Thoracic aorta (tissue), 2 donors: ENCODE data around the gene CLIP4. TPM values are rescaled to one million over a fixed set of nuclear protein-coding genes. Genes with fewer than 3 reads are reported as not detected.

Experiments
- ATAC-seq: fragments of 150-250 bp; one replicate; pipeline ENCODE4 v1.8.0; 2017; ENCODE audit warnings: low read depth; ENCODE audit not compliant: insufficient number of reproducible peaks, low FRiP score
- DNase-seq: peaks from one replicate; pipeline ENCODE4 v3.0.0-alpha.2; 2020; ENCODE audit warnings: low spot score
- H3K27ac ChIP-seq, 2 donors: fragments of 200-600 bp; sonication (generic); 1 replicate in 1 of 2; 2 replicates in 1 of 2; pipeline ENCODE4 v1.5.1; 2016; ENCODE audit warnings: mild to moderate bottlenecking in 2 of 2, moderate library complexity in 2 of 2
- H3K27me3 ChIP-seq: fragments of 200-600 bp; sonication (generic); replicated peaks from 2 replicates; pipeline ENCODE4 v1.6.0; 2016; ENCODE audit warnings: mild to moderate bottlenecking; ENCODE audit not compliant: insufficient read depth
- H3K36me3 ChIP-seq: fragments of 200-600 bp; sonication (generic); one replicate; pipeline ENCODE4 v1.5.1; 2016
- H3K4me1 ChIP-seq, 2 donors: fragments of 200-600 bp; sonication (generic); 1 replicate in 1 of 2; 2 replicates in 1 of 2; pipeline versions ENCODE4 v1.5.1 to v1.6.0; 2016; ENCODE audit warnings: low read depth in 2 of 2, mild to moderate bottlenecking in 1 of 2; ENCODE audit not compliant: control insufficient read depth in 1 of 2
- H3K4me3 ChIP-seq: fragments of 200-600 bp; sonication (generic); 2 replicates; pipeline ENCODE4 v1.5.1; 2016; ENCODE audit warnings: mild to moderate bottlenecking
- H3K9me3 ChIP-seq: fragments of 200-600 bp; sonication (generic); 2 replicates; pipeline ENCODE4 v1.5.1; 2016
- total RNA-seq, 2 donors: library from RNA; depleted of rRNA; stranded (reverse); fragments of >200 nt; gene quantifications; one replicate each; pipeline versions ENCODE4 v1.1.0 to v1.2.3, GENCODE V29; 2016
- TF ChIP-seq, protein P1 (sequence below): fragments of 200-600 bp; sonication (generic); IDR thresholded peaks from one replicate; pipeline ENCODE4 v1.5.1; 2019; ENCODE audit warnings: antibody characterized with exemption

CLIP4 gene
- total RNA-seq, 2 donors from 2014 or later = 31.3 to 54.0 TPM

DNA sequence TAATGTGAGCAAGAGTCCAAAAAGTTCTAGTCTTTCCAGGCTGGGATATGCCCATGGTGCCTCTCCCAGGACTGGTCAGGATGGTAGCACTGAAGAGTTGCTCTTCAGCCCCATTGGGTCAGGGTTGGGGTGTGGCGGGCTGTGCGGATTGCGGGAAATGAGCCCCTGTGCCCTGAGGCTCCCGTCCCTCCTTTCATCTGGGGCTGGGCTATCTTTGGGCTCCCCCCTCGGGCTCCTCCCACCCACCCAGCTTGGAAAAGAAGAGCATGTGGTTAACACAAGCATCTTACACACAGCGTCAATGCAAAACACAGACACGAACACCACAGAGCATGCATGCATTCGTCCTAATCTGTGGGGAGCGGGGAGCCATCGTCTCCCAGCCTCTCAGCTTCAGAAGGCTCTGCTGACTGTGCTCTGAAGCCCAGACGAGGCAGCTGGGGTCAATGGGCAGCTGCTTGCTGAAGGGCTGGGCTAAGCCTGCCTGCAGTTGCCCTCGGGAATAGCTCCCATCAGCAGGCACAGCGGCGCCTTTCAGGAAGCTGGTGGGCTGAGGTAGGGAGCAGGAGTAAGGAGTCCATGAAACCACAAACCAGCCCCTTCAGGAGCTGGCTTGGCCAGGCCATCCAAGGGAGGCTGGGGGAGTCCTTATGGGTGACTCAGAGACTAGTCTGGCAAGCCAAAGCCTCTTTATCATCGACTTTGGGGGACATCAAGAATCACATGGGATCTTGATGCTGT is 112.9 kb downstream of the CLIP4 start:
- no peaks in the 10 kb centered on the region for H3K27me3 ChIP-seq
- ATAC-seq (no peak), DNase-seq (no peak)
- no peaks in the 10 kb centered on the region for H3K9me3 ChIP-seq
- H3K27ac ChIP-seq = no peak overlapping the region
- no peaks in the 10 kb centered on the region for H3K36me3 ChIP-seq
- no peaks in the 10 kb centered on the region for H3K4me1 ChIP-seq
- no peak overlapping the region for H3K4me3 ChIP-seq
- TF ChIP-seq, protein P1, sequence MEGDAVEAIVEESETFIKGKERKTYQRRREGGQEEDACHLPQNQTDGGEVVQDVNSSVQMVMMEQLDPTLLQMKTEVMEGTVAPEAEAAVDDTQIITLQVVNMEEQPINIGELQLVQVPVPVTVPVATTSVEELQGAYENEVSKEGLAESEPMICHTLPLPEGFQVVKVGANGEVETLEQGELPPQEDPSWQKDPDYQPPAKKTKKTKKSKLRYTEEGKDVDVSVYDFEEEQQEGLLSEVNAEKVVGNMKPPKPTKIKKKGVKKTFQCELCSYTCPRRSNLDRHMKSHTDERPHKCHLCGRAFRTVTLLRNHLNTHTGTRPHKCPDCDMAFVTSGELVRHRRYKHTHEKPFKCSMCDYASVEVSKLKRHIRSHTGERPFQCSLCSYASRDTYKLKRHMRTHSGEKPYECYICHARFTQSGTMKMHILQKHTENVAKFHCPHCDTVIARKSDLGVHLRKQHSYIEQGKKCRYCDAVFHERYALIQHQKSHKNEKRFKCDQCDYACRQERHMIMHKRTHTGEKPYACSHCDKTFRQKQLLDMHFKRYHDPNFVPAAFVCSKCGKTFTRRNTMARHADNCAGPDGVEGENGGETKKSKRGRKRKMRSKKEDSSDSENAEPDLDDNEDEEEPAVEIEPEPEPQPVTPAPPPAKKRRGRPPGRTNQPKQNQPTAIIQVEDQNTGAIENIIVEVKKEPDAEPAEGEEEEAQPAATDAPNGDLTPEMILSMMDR = no peak

DNA sequence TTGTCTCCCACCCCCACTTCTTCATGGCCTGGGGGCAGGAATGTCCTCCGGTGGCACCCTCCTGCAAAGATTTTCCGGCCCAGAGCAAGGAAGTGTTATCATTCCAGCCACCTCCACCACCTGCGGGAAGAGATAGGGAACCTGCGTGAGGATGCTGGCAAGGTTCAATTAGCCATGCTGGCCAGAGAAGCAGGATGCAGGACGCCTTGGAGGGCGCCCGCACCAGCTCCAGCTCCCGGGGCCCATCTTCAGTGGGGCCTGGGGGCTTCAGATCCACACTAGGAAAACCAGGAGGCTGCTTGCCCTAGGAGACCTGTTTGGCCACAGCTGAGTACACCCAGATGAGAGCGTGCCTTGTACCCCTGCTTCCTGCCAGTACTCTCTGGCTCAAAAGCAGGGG is 113.7 kb downstream of the CLIP4 start:
- Histone ChIP-seq H3K27ac (no peak overlapping the region), H3K27me3 (no peaks in the 10 kb centered on the region), H3K9me3 (no peaks in the 10 kb centered on the region), H3K36me3 (no peaks in the 10 kb centered on the region), H3K4me3 (no peak overlapping the region), H3K4me1 (no peaks in the 10 kb centered on the region)
- ATAC-seq = no peak
- no peak for DNase-seq
- TF ChIP-seq, protein P1 = no peak

DNA sequence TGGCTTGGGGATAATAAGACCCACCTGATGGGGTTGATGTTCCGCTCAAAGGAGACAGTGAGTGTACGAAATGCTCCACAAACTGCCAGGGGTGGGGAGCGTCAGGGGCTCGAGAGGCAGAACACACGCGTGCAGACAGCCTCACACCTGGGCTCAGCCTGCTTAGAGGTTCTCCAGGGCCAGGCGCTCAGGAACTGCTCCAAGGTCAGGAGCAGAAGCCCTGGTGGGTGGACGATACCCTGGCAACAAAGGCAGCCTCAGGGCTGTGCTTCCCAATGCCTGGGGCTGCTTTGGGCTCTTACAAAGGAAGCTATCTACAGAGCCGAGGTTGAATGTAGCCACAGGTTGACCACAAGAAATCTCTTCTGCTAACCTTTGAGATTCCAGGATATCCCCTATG is 114.4 kb downstream of the CLIP4 start:
- TF ChIP-seq, protein P1 = no peak
- Histone ChIP-seq H3K27me3 (no peaks in the 10 kb centered on the region), H3K36me3 (no peaks in the 10 kb centered on the region), H3K9me3 (no peaks in the 10 kb centered on the region), H3K4me3 (no peak overlapping the region), H3K4me1 (no peaks in the 10 kb centered on the region), H3K27ac (no peak overlapping the region)
- DNase-seq (no peak), ATAC-seq (no peak)

DNA sequence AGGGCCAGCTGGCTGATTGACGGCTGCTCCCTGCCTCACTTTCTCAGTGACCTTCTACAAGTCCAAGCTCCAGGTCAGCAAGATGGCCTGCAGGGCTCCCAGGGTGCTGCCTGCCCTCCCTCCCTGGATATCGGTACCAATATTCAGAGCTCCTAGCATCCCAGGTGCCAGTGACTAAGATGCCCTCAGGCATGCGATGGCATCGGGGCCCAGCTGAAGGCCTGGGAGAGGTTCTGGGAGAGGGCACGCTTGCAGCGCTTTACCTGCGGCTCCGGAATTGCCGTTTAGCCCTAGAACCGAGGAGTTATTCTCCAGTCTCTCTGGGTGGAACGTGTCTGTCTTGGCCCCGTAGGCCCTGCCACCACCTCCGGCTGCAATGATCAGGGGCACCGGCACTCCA is 116.8 kb downstream of the CLIP4 start:
- no peak overlapping the region for H3K4me3 ChIP-seq
- no peaks in the 10 kb centered on the region for H3K4me1 ChIP-seq
- H3K27me3 ChIP-seq = no peaks in the 10 kb centered on the region
- no peak for ATAC-seq
- H3K36me3 ChIP-seq = no peaks in the 10 kb centered on the region
- H3K9me3 ChIP-seq = no peaks in the 10 kb centered on the region
- H3K27ac ChIP-seq = no peak overlapping the region
- no peak for DNase-seq
- TF ChIP-seq, protein P1 = no peak

DNA sequence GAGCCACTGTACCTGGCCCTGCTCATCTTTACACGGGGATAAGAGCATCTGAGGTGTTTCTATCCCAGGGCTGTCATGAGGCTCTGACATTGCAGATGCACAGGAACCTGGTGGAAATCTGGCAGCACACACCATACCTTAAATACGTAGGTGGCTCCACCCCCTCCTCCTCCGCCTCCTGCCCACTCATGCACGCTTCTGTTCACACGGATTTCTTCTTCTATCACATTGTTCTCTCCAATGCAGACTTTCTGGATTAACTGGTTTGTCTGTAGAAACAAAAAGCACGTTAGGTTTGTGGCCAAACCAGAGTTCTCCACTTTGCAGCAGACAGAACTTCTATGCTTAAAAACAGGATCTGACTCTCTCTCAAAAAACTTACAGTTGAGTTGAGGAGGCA is 118.2 kb downstream of the CLIP4 start:
- Histone ChIP-seq H3K4me3 (no peak overlapping the region), H3K9me3 (no peaks in the 10 kb centered on the region), H3K27me3 (no peaks in the 10 kb centered on the region), H3K4me1 (no peaks in the 10 kb centered on the region), H3K36me3 (no peaks in the 10 kb centered on the region), H3K27ac (no peak overlapping the region)
- no peak for DNase-seq
- TF ChIP-seq, protein P1 = no peak
- no peak for ATAC-seq
